ENCODE measurements around the gene EPN1. TPM values are rescaled to one million over a fixed set of nuclear protein-coding genes. Genes with fewer than 3 reads are reported as not detected.

Gene EPN1
- polyA plus RNA-seq, 1 experiment, result 60.8 TPM

- H3K36me3 ChIP-seq (ENCODE audit: control insufficient read depth, insufficient read depth, low read length), result peaks cover 44% of the 10 kb centered on the region
- no peak for DNase-seq (ENCODE audit: low read depth)
- ChIA-PET POLR2A (no interaction called here), CTCF (no interaction called here)
- no peaks in the 10 kb centered on the region for H3K27me3 ChIP-seq (ENCODE audit: control insufficient read depth, insufficient read depth, low read length)
- TF ChIP-seq, protein P1, sequence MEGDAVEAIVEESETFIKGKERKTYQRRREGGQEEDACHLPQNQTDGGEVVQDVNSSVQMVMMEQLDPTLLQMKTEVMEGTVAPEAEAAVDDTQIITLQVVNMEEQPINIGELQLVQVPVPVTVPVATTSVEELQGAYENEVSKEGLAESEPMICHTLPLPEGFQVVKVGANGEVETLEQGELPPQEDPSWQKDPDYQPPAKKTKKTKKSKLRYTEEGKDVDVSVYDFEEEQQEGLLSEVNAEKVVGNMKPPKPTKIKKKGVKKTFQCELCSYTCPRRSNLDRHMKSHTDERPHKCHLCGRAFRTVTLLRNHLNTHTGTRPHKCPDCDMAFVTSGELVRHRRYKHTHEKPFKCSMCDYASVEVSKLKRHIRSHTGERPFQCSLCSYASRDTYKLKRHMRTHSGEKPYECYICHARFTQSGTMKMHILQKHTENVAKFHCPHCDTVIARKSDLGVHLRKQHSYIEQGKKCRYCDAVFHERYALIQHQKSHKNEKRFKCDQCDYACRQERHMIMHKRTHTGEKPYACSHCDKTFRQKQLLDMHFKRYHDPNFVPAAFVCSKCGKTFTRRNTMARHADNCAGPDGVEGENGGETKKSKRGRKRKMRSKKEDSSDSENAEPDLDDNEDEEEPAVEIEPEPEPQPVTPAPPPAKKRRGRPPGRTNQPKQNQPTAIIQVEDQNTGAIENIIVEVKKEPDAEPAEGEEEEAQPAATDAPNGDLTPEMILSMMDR (IDR thresholded peaks at IDR 0.05; ENCODE audit: insufficient read depth, low read depth, low read length), result no peak
- no peak overlapping the region for H3K4me3 ChIP-seq (ENCODE audit: low read depth, low read length)
Observed at GRCh38 chr19:55660991-55661390, 14.0 kb upstream of the EPN1 start.

DNA sequence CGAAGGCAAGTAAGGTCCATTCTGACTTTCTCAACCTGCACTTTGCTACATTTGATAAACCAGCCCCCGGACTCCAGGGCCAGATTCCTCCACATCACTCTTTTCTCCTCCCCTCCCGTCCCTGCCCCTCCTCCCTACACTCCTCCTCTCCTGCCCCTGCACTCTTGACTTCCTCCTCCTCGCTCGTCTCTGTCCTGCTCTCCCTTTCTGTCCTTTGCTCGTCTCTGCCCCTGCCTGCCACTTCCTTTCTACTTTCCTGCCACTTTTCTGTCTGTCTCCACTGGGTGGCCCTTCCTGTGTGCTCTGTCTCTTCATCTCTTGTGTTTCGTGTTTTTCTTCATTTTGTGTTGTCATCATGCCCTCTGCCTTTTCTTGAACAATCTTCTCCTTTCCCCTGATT lies 13.2 kb upstream of the EPN1 start:
- no peak for DNase-seq (ENCODE audit: low read depth)
- Histone ChIP-seq H3K36me3 (ENCODE audit: control insufficient read depth, insufficient read depth, low read length) (peaks cover 52% of the 10 kb centered on the region), H3K4me3 (ENCODE audit: low read depth, low read length) (no peak overlapping the region), H3K27me3 (ENCODE audit: control insufficient read depth, insufficient read depth, low read length) (no peaks in the 10 kb centered on the region)
- ChIA-PET POLR2A (no interaction called here), CTCF (interaction anchor here (1.1 kb wide), 1 partner anchor 9 kb away, joined by 4 read pairs; no protein-coding TSS in a partner anchor)
- TF ChIP-seq, protein P1 (IDR thresholded peaks at IDR 0.05; ENCODE audit: insufficient read depth, low read depth, low read length), result no peak

DNA sequence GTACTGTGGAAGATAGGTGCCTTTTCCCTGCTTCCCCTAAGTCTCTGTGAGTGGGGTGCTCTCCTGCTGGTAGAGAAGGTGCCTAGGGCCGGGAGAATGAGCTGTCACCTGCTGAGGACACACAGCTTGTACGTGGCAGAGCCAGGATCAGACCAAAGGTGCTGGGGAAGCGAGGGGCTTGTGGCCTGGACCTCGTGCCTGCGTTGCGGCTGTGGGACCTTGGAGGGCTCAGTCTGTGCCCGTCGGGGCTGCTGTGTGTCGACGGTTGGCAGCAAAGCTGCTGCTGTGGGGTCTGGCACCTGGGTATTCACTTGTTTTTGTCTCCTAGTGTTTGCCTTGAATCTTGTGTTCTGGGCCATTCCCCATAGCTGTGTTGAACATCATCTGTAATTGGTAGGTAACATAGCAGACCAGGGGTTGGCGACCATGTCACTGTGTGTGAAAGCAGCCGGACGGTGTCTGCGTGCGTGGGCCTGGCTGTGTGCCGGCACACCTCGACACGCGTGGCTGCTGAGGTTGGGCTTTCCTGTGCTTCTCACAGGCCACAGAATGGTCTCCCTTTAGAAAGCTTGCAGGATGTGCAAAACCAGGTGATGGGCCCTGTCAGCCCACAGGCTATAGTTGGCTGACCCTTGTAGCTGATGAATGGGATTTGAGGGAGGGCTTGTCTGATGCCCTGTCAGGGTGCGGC lies 11.0 kb upstream of the EPN1 start:
- ChIA-PET CTCF (interaction anchor here (2.7 kb wide), 1 partner anchor 10 kb away, joined by 13 read pairs; the partner anchor contains the start of gene U2AF2), POLR2A (no interaction called here)
- H3K36me3 ChIP-seq (ENCODE audit: control insufficient read depth, insufficient read depth, low read length), result peaks cover 65% of the 10 kb centered on the region
- TF ChIP-seq, protein P1 (IDR thresholded peaks at IDR 0.05; ENCODE audit: insufficient read depth, low read depth, low read length), result no peak
- H3K4me3 ChIP-seq (ENCODE audit: low read depth, low read length), result no peak overlapping the region
- DNase-seq (ENCODE audit: low read depth), result no peak
- no peaks in the 10 kb centered on the region for H3K27me3 ChIP-seq (ENCODE audit: control insufficient read depth, insufficient read depth, low read length)

GRCh38 chr19:55666343-55667005 lies 8.6 kb upstream of the EPN1 start:
- ChIA-PET POLR2A (no interaction called here), CTCF (interaction anchor here (1.6 kb wide), 1 partner anchor 12 kb away, joined by 4 read pairs; no protein-coding TSS in a partner anchor)
- no peak for DNase-seq (ENCODE audit: low read depth)
- TF ChIP-seq, protein P1 (IDR thresholded peaks at IDR 0.05; ENCODE audit: insufficient read depth, low read depth, low read length), result no peak
- H3K27me3 ChIP-seq (ENCODE audit: control insufficient read depth, insufficient read depth, low read length), result no peaks in the 10 kb centered on the region
- no peak overlapping the region for H3K4me3 ChIP-seq (ENCODE audit: low read depth, low read length)
- H3K36me3 ChIP-seq (ENCODE audit: control insufficient read depth, insufficient read depth, low read length), result peaks cover 64% of the 10 kb centered on the region

- ChIA-PET POLR2A (no interaction called here), CTCF (interaction anchor here (1.6 kb wide), 1 partner anchor 13 kb away, joined by 4 read pairs; no protein-coding TSS in a partner anchor)
- no peak for DNase-seq (ENCODE audit: low read depth)
- Histone ChIP-seq H3K27me3 (ENCODE audit: control insufficient read depth, insufficient read depth, low read length) (no peaks in the 10 kb centered on the region), H3K4me3 (ENCODE audit: low read depth, low read length) (no peak overlapping the region), H3K36me3 (ENCODE audit: control insufficient read depth, insufficient read depth, low read length) (peaks cover 60% of the 10 kb centered on the region)
- TF ChIP-seq, protein P1 (IDR thresholded peaks at IDR 0.05; ENCODE audit: insufficient read depth, low read depth, low read length), result no peak
Observed at GRCh38 chr19:55667006-55667381, 8.0 kb upstream of the EPN1 start.
